Prostate gland (tissue), 2 donors: Measurements from ENCODE around the gene PRMT3.

Experiments used
- POLR2A ChIP-seq: fragments of 450-650 bp; IDR thresholded peaks from one replicate; pipeline ENCODE4 v1.6.1; 2016; ENCODE audit warnings: antibody characterized with exemption, mild to moderate bottlenecking
- POLR2AphosphoS5 ChIP-seq: sonication (generic); formaldehyde crosslinking; IDR thresholded peaks from one replicate; pipeline ENCODE4 v1.6.1; 2017; ENCODE audit warnings: antibody characterized with exemption
- TF ChIP-seq, protein P1 (sequence below), 4 experiments: fragments of 200-600 bp in 2 of 4; fragments of 450-650 bp in 2 of 4; sonication (generic) in 2 of 4; IDR thresholded peaks; 1 replicate in 3 of 4; 2 replicates in 1 of 4; pipeline ENCODE4 v1.5.1; 2016 to 2019; ENCODE audit warnings: antibody characterized with exemption in 4 of 4, mild to moderate bottlenecking in 2 of 4, moderate library complexity in 2 of 4

DNA sequence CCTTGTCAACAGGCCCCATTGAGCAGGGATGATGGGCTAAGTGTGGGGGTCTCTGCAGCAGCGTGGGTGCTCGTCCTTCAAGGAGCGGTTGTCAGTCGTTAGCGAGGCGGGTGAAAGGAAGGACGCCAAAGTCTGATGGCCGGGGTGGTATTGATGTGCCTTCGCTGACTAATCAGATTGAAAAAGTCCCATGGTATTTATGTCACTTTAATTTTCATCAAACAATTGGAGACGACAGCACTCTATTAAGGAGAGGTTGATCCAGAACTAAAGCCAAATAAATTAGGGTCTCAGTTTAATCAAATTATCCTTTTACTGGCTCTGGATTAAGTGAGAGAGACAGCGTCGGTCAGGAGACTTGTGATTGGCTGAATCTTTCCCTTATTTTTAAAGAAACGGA is 14.4 kb upstream of the PRMT3 start:
- TF ChIP-seq, protein P1, sequence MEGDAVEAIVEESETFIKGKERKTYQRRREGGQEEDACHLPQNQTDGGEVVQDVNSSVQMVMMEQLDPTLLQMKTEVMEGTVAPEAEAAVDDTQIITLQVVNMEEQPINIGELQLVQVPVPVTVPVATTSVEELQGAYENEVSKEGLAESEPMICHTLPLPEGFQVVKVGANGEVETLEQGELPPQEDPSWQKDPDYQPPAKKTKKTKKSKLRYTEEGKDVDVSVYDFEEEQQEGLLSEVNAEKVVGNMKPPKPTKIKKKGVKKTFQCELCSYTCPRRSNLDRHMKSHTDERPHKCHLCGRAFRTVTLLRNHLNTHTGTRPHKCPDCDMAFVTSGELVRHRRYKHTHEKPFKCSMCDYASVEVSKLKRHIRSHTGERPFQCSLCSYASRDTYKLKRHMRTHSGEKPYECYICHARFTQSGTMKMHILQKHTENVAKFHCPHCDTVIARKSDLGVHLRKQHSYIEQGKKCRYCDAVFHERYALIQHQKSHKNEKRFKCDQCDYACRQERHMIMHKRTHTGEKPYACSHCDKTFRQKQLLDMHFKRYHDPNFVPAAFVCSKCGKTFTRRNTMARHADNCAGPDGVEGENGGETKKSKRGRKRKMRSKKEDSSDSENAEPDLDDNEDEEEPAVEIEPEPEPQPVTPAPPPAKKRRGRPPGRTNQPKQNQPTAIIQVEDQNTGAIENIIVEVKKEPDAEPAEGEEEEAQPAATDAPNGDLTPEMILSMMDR (IDR thresholded peaks at IDR 0.05), result no peak
- TF ChIP-seq POLR2AphosphoS5 (no peak), POLR2A (no peak)
